H7 (cell line): Measurements from ENCODE around the gene CTXND1. TPM values are rescaled to one million over a fixed set of nuclear protein-coding genes. Genes with fewer than 3 reads are reported as not detected.
A peak's percentile ranks its signal among the peaks of the same experiment; 100 is the strongest.

Experiments
- DNase-seq: peaks from one replicate; pipeline ENCODE4 v3.0.0; 2012
- H3K27me3 ChIP-seq: 2 replicates; pipeline ENCODE4 v1.6.0; 2011; ENCODE audit warnings: mild to moderate bottlenecking, low read length; ENCODE audit not compliant: control insufficient read depth, insufficient read depth
- H3K36me3 ChIP-seq: replicated peaks from 2 replicates; pipeline ENCODE4 v1.5.1; 2011; ENCODE audit warnings: low read length; ENCODE audit not compliant: control insufficient read depth, insufficient read depth
- H3K4me3 ChIP-seq: 2 replicates; pipeline ENCODE4 v1.5.1; 2011; ENCODE audit warnings: low read depth, mild to moderate bottlenecking, control low read depth, low read length, moderate library complexity; ENCODE audit not compliant: insufficient read depth
- total RNA-seq: library from RNA; depleted of rRNA; stranded (reverse); fragments of >200 nt; shearing (Covaris generic); gene quantifications from 2 replicates; pipeline ENCODE4 v1.2.3, GENCODE V29; 2014

CTXND1 gene
- total RNA-seq, 1 experiment from 2014 or later: not detected

DNA sequence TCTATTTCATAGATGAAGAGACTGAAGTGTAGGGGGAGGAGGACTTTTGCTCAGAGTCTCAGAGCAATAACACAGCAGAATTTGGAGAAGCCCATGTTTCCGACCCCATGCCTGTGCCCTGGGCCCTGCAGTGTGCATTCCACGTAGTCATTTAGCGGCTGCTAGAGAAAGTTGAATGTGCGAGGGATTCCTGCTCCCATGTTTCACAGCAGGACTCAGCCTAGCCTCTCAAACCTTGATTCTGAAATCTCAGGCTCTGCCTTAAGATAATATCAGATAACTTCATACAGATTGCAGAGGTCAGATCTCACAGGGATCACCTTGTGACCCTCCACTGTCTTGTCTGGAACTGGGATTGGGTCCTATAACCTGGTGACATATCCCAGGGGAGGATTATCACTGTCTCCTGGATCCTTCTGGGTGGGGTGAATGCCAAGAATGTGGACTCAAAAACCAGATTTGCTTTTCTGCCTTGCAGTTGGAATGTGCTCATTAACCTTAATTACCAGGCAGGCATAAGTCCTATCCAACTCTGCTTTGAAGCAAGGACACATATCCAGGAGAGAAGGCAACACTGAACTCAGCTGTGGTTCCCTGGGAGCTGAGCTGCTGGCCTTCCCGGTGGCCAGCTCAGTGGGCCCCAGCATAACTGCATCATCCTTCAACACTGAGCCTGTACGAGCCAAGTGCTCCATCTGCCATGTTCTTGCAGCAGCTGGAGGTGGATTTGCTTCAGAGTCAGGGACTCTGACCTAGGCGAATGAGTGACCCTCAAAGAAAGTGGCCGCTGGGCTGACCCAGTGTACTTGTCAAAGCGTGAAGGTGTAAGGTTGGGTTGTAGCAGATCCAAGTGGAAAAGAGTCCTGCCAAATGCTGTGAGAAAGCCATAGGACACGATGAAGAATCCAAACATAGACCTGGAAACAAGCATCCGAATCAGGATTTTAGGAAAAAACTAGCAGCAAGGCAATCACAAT lies 43.0 kb downstream of the CTXND1 start:
- DNase-seq: no peak
- Histone ChIP-seq H3K4me3 (no peak overlapping the region), H3K27me3 (no peaks in the 10 kb centered on the region), H3K36me3 (no peaks in the 10 kb centered on the region)

DNA sequence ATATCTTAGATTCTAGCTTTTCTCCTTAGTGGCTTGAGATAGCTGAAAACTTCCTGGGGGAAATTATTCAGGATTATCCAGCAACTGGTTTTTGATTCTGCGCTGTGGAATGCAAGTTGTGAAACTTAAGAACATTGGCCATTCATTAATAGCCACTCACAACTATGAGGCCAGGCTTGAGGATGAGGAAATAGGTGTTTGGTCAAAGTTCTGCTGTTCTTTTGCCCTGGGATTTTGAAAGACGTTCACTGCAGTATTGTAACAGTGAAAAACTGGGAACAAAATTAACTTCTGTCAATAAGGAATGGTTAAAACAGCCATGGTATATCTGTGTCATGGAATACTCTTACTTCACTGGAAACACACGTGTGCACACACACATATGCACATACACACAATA lies 44.1 kb downstream of the CTXND1 start:
- no peaks in the 10 kb centered on the region for H3K27me3 ChIP-seq
- no peak overlapping the region for H3K4me3 ChIP-seq
- no peak for DNase-seq
- H3K36me3 ChIP-seq: no peaks in the 10 kb centered on the region

DNA sequence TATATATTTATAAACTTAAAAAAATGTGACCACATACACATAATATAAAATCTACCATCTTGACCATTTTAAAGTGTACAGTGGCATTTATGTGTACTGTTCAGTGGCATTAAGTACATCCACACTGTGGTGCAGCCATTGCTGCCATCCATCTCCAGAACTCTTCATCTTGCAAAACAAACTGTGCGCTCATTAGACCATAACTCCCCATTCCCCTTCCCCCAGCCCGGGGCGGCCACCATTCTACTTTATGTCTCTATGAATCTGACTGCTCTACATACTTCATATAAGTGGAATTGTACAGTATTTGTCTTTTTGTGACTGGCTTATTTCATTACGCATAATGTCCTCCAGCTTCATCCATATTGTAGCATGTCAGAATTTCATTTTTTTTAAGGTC lies 47.8 kb downstream of the CTXND1 start:
- H3K27me3 ChIP-seq: no peaks in the 10 kb centered on the region
- H3K4me3 ChIP-seq: no peak overlapping the region
- H3K36me3 ChIP-seq: no peaks in the 10 kb centered on the region
- no peak for DNase-seq

DNA sequence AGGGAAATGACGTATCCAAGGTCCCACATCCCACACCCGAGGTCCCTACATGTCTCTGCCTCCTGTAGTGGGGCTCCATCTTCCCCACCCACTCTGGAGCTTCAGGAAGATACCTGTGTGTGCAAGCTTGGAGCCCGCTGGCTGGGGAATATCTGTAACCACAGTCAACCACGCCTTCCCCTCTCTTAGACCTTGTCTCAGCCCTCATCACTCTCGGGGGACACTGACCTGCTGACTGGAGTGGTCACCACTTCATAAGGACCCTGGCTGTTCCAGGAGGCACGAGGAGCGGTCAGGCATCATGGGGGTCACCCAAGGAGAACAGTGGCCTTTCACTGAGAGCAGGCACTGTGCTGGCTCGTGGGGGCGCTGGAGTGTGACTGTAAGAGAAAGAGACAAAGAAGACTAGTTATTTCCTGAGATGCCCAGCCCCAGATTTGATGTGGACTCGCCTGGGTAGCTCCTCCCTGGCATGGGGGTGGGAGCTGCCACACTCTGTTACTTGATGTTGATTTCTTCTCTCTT lies 48.6 kb downstream of the CTXND1 start:
- no peak overlapping the region for H3K4me3 ChIP-seq
- peak; percentile 48 for DNase-seq

DNA sequence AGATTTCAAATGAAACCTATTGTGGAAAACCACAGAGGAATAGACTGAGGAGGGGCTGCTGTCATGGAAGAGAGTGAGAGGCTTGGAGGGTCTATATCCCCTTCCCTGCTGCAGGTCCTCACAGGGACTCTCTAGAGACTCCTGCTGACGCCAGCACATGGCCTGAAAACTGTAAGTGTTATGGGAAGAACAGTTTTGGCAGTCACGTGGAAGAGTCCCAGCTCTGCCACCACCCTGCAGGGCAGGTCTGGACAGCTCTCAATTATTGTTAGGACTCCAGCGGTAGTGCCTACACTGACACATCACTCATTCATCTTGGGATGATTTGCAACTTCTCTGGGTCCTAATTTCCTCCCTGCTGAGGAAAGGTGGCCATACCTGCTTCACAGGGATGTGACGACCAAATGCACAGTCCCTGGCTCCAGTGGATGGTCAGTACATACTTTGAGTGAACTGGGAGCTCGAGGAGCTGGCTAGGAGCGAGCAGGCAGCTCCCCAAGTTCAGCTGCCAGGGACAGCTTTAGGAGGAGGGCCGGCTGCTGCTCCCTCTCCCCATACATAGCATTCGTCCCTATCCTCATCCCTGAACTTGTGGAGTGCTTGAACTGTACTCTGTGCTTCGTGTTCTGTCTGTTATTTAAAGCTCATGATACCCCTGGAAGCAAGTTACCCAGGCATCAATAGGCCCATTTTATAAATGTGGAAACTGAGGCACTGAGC lies 49.2 kb downstream of the CTXND1 start:
- DNase-seq: no peak
- no peaks in the 10 kb centered on the region for H3K27me3 ChIP-seq
- no peaks in the 10 kb centered on the region for H3K36me3 ChIP-seq
- no peak overlapping the region for H3K4me3 ChIP-seq

More for the DNA sequence above, 48.6 kb downstream of the CTXND1 start:
- no peaks in the 10 kb centered on the region for H3K27me3 ChIP-seq
- no peaks in the 10 kb centered on the region for H3K36me3 ChIP-seq

DNA sequence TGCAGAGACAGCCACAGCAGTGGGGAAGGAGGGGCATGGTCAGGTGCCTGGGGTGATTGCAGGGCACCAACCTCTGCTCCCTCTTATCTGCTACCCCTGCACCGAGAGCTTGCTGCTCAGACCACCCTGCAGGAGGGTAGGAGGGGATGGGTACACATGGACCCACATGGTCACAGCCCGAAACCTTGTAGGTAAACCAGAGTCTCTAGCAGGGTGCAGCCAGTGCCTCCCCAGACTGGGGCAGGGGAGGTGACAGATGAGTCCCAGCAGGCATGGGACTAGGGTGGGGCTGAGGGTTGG lies 50.0 kb downstream of the CTXND1 start:
- no peaks in the 10 kb centered on the region for H3K27me3 ChIP-seq
- no peaks in the 10 kb centered on the region for H3K36me3 ChIP-seq
- no peak overlapping the region for H3K4me3 ChIP-seq
- no peak for DNase-seq

DNA sequence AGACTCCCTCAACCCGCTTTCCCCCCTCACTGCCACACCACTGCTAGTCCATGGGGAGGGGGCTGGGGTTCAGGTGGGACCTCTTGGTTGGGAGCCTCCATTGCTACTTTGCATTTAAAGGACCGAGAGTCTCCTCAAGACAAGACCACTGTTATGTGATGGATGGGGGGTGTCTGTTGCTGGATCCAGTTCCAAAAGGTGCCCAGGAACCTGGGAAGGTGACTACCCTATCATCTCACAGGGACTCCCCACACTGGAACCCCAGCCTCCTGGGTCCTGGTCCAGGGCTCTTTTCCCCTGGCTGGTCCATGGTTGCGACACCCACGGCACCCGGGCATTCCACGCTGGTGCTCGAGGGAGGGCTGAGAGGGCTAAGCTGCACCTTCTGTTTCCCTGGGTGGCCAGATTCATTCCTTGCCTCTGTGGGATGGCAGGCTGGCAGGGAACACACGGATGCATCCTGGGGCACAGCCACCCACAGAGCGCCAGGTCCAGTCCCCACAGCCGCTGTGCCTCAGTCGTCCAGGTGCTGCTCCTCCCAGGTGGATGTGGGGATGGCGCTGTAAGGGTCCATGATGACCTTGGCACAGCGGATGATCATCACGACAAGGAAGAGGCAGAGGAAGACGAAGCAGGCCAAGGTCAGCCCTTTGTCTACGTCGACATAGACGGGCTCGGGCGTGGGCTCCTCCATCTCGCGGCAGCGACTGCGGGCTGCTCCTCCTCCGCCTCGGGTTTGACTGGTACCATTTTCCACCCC lies 50.6 kb downstream of the CTXND1 start:
- Histone ChIP-seq H3K27me3 (no peaks in the 10 kb centered on the region), H3K4me3 (no peak overlapping the region), H3K36me3 (no peaks in the 10 kb centered on the region)
- no peak for DNase-seq

DNA sequence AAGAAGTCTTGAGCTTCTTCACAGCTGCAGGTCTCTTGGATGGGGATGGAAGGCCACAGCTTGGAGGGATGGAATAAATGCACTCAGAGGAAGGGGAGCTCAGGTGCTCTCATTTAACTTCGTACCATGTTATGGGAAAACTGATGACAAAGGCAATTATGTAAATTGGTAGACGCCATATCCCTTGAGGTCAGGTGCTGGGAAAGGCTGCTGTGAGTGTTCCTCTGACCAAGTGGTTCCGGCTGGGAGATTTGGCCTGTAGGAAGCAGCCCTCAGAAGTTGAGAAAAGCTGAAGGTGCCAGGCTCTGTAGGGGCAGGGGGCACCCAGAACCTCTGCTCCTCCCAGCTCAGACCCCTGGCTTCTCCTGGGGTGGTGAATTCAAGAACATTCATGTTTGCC lies 52.1 kb downstream of the CTXND1 start:
- DNase-seq: no peak
- Histone ChIP-seq H3K4me3 (no peak overlapping the region), H3K27me3 (no peaks in the 10 kb centered on the region), H3K36me3 (no peaks in the 10 kb centered on the region)

DNA sequence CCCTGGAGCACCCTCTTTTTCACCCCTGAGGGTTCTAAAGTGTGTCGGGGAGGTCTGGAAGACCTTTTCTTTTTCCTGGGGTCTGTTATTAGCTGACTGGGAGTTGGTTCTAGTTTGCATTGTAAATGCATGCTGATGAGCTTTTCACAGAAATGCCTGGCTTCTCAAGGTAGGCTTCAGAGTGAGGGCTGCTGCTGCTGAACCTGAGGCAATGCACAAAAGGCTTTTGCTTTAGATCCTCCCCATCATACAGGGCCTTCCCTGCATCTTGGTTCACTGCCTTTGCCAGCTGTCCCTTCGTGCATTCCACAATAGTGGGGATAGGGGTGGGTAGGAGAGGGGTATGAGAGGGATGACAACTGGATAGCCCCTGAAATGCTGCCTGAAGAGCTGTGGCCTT lies 52.6 kb downstream of the CTXND1 start:
- Histone ChIP-seq H3K4me3 (no peak overlapping the region), H3K36me3 (no peaks in the 10 kb centered on the region), H3K27me3 (no peaks in the 10 kb centered on the region)
- DNase-seq: no peak

DNA sequence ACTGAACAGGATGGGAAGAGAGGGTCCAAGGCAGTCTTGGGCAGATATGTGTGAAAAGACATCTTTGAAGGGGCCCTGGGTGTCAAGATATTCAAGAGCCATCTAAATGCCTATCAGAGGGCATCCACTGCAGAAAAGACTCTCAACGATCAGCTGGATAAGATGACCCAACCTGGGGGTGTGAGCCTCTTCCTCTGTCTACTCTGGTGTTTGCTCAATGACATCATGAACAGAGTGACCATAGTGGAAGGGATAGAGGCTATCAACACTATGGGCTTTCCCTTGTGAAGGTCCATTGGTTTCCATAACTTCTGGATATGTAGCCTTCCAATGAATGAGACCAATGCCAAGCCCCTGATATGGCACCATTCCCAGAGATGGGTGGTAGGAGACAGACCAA lies 57.1 kb downstream of the CTXND1 start:
- no peak for DNase-seq
- Histone ChIP-seq H3K27me3 (no peaks in the 10 kb centered on the region), H3K4me3 (no peak overlapping the region), H3K36me3 (no peaks in the 10 kb centered on the region)

DNA sequence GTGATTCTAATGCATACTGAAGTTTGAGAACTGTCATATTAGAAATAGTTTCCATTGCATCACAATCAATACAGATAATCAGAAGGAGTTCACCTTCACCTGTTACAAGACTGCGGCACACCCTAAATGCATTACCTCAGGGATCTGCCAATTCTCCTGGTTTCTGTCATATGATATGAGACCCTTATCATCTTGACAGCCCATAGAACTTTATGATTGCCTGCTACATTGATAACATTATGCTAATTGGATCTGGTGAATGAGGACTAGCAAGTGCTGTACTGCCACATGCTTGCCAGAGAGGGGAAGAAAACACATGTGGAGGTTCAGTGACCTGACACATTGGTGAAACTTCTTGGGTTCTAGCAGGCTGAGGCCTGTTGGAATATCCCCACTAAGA lies 57.8 kb downstream of the CTXND1 start:
- no peak overlapping the region for H3K4me3 ChIP-seq
- no peaks in the 10 kb centered on the region for H3K36me3 ChIP-seq
- no peak for DNase-seq
- no peaks in the 10 kb centered on the region for H3K27me3 ChIP-seq

DNA sequence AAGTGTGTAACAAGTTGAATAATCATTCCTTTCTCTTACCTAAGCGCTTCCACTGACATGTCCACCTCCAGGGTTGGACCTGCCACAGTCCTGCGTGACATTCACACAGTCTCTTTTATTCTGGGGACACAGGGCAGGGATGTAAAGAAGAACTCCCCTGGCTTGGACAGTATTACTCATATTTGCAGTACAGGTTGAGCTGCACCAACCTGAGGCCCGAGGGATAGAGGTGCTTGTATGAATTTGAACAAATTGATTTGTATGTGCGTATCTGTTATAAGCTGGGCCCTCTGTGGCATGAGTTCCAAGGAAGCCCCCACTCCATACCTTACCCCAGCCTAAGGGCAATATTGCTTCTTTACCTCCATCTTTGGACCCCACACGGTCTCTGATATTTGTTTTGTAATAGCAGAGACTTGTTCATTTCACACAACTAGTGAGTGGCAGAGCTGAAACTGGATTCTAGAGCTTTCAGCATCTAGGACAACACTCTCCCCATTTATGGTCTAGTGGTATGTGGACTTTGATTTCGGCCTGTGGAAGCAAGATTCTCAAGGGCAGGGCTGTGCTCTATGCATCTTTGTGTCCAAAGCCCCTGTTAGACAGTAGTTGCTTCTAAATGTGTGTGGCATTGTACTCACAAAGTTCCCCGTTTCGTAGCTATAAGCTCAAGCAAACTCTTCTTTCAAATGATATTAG lies 60.0 kb downstream of the CTXND1 start:
- no peaks in the 10 kb centered on the region for H3K36me3 ChIP-seq
- no peak for DNase-seq
- no peak overlapping the region for H3K4me3 ChIP-seq
- H3K27me3 ChIP-seq: no peaks in the 10 kb centered on the region

DNA sequence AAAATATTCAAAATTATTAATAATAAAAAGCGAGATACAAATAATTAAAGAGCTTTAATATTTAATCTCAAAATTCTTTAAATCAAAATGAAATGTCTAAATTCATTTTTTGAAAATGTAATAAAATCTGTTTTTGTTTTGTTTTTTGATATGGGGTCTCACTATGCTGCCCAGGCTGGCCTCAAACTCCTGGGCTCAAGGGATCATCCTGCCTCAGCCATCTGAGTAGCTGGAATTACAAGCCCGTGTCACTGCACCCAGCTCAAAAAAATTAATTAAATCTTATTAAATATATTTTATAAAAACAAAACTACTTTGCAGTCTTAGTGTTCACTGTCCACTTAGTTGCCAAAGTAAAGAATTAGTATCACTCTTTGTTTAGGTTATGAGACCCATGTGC lies 60.8 kb downstream of the CTXND1 start:
- no peaks in the 10 kb centered on the region for H3K36me3 ChIP-seq

DNA sequence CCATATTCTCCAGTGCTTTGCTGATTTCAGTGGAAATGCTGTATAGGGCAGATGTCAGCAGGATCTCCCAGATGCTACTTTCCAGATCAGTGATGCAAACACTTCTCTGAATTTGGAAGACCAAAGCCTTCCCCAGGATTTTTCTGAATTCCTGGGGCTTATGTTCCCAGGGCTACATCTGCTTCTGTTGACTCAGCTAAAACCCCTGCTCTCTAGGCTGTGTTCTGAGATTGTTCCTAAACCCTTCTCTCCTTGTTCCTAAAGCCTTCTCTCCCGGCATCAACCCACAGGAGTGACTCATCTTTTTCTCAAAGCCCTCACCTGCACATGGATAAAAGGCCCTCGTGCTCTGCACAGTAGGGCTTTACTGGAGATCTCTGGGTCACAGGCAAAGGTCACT lies 63.8 kb downstream of the CTXND1 start:
- no peak overlapping the region for H3K4me3 ChIP-seq
- peak; percentile 56 for DNase-seq
- peaks cover 2% of the 10 kb centered on the region for H3K36me3 ChIP-seq
- no peaks in the 10 kb centered on the region for H3K27me3 ChIP-seq

More for the DNA sequence above, 60.8 kb downstream of the CTXND1 start:
- no peak for DNase-seq
- Histone ChIP-seq H3K27me3 (no peaks in the 10 kb centered on the region), H3K4me3 (no peak overlapping the region)
